Measurements from ENCODE around the gene ARRDC1. TPM values are rescaled to one million over a fixed set of nuclear protein-coding genes. Genes with fewer than 3 reads are reported as not detected.

ARRDC1 gene
- total RNA-seq, 2 donors from 2014 or later = 69.1 to 97.2 TPM

DNA sequence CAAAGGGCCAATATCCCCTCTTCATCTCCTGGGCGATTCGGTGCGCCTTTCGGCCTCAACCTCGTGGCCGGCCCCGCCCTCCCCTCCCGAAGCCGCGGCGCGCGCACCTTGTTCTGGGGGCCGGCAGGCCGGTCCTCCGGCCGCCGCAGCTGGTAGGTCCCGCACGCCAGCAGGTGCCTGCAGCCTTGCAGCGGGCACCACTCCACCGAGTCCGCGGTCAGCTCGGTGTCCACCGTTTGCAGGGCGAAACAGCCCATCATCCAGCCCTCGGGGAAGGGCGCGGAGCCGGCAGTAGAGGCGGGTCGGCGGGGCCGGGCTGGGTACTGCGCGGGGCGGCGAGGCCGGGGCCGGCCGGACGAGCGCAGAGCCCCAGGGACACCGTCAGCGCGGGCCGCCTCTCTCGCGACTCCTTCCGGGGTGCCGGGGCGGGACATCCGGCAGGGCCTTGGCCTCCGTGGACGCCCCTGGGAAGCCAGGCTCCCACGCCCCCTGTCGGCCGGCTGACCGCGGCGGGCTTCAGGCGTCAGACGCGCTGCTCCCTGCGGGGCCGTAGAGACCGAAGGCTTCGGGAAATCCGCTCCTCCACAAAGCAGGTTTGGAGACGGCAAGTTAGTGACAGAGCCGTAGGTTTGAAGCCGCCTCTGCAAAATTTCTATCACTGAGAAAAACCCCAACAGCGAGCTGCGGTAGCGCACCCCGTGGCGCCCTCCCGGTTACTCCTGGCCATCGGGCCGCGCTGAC, 26.8 kb upstream of the ARRDC1 start, which contains the start of gene DPH7:
TSS of gene DPH7 (minus strand) at position 408 of the 741 bp plus-strand sequence. CDS start at position 260, 148 bp downstream.
- peak; percentile 99 for DNase-seq
- H3K4me1 ChIP-seq = no peaks in the 10 kb centered on the region
- H3K36me3 ChIP-seq = no peaks in the 10 kb centered on the region

DNA sequence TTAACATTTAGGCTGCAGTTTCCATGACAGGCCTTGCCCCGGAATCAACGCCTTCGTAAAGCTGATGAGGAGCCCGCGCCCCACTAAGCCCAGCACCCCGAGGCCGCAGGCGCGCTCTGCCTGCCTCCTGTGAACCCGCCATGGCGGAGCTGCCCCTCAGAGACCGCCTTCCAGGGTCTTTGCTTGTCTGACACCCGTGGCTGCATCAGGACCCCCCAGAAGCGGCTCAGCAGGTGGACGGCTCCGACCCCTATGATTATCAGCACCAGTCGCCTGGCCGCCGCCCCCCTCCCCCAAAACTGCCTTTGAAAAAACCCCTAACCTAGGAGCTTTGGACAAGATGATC, 26.3 kb upstream of the ARRDC1 start:
- Histone ChIP-seq H3K4me1 (no peaks in the 10 kb centered on the region), H3K27me3 (no peaks in the 10 kb centered on the region), H3K27ac (no peak overlapping the region), H3K9me3 (no peaks in the 10 kb centered on the region), H3K9ac (ENCODE audit: low read depth in 2 of 2, low read length in 2 of 2) (peak overlapping the region; percentile 58 to 81), H3K4me3 (peak overlapping the region; percentile 96), H3K36me3 (no peaks in the 10 kb centered on the region)
- DNase-seq = no peak
- TF ChIP-seq, protein P1, sequence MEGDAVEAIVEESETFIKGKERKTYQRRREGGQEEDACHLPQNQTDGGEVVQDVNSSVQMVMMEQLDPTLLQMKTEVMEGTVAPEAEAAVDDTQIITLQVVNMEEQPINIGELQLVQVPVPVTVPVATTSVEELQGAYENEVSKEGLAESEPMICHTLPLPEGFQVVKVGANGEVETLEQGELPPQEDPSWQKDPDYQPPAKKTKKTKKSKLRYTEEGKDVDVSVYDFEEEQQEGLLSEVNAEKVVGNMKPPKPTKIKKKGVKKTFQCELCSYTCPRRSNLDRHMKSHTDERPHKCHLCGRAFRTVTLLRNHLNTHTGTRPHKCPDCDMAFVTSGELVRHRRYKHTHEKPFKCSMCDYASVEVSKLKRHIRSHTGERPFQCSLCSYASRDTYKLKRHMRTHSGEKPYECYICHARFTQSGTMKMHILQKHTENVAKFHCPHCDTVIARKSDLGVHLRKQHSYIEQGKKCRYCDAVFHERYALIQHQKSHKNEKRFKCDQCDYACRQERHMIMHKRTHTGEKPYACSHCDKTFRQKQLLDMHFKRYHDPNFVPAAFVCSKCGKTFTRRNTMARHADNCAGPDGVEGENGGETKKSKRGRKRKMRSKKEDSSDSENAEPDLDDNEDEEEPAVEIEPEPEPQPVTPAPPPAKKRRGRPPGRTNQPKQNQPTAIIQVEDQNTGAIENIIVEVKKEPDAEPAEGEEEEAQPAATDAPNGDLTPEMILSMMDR (IDR thresholded peaks at IDR 0.05) = no peak
- intact Hi-C loops (cut with DNase I) = no loop called here

More for the DNA sequence above, 26.8 kb upstream of the ARRDC1 start, which contains the start of gene DPH7:
- TF ChIP-seq, protein P1 (IDR thresholded peaks at IDR 0.05) = peak; percentile 95
- Histone ChIP-seq H3K9me3 (no peaks in the 10 kb centered on the region), H3K27me3 (no peaks in the 10 kb centered on the region), H3K4me3 (peak within 1 kb of the TSS; percentile 96), H3K27ac (peak within 1 kb of the TSS; percentile 83), H3K9ac (ENCODE audit: low read depth in 2 of 2, low read length in 2 of 2) (peak within 1 kb of the TSS; percentile 63 to 81)
- intact Hi-C loops (cut with DNase I) = no loop called here

DNA sequence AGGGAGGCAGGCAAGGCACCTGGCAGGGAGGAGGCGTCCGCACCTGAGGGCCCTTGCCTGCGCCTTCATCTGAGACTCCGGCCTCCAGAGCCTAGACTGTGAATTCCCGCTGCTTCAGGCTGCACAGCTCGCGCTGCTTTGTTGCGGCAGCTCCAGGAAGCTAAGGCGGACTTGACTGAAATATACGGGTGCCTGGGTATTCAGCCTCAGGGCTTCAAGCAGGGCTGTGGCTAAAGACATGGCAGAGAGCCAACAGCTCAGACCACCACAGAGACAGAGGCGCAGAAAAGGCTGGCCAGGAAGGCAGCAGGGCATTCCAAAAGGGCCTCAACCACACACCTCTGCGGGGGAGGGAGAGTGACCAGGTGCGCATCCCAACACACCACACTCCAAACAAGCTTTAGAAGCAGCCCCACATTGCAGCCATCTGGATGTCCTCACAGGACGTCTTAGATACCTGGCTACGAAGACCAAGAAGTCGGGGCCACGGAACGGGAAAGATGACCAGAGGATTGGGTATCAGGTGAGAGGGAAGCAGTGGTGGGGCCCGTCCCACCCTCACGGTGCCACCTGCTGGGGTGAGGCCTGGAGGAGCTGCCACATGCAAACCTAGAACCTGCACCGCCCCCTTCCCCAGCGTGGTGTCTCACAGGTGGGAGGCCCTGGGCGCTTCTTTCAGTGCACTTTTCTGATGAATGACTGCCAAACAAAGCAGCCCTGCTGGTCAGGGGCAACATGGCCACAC, 25.1 kb upstream of the ARRDC1 start:
- TF ChIP-seq, protein P1 (IDR thresholded peaks at IDR 0.05) = no peak
- Histone ChIP-seq H3K27ac (no peak overlapping the region), H3K9ac (ENCODE audit: low read depth in 2 of 2, low read length in 2 of 2) (no peak overlapping the region), H3K36me3 (no peaks in the 10 kb centered on the region), H3K27me3 (no peaks in the 10 kb centered on the region), H3K4me1 (no peaks in the 10 kb centered on the region), H3K4me3 (no peak overlapping the region), H3K9me3 (no peaks in the 10 kb centered on the region)
- DNase-seq = no peak
- intact Hi-C loops (cut with DNase I) = no loop called here

DNA sequence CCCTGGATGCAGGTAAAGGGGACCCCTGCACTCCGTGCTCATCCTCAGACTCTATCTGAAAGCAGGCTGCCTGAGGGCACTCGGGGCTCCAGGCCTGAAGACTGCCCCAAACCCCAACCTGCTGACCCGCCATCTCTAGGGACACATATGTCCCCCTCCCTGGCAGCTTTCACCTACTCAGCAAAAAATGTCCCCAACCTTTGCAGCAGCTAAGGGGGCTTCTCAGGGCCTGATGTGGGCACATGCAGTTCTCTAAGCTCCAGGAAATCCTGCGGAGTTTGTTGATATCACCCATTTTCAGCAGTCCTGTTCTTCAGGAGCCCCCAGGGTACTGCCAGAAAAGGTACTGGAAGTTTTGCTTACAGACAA, 24.5 kb upstream of the ARRDC1 start:
- H3K36me3 ChIP-seq = no peaks in the 10 kb centered on the region
- no peak overlapping the region for H3K27ac ChIP-seq
- no peak overlapping the region for H3K9ac ChIP-seq (ENCODE audit: low read depth in 2 of 2, low read length in 2 of 2)
- DNase-seq = no peak
- no peak overlapping the region for H3K4me3 ChIP-seq
- H3K27me3 ChIP-seq = no peaks in the 10 kb centered on the region
- H3K4me1 ChIP-seq = no peaks in the 10 kb centered on the region
- intact Hi-C loops (cut with DNase I) = no loop called here
- H3K9me3 ChIP-seq = no peaks in the 10 kb centered on the region
- TF ChIP-seq, protein P1 (IDR thresholded peaks at IDR 0.05) = no peak

DNA sequence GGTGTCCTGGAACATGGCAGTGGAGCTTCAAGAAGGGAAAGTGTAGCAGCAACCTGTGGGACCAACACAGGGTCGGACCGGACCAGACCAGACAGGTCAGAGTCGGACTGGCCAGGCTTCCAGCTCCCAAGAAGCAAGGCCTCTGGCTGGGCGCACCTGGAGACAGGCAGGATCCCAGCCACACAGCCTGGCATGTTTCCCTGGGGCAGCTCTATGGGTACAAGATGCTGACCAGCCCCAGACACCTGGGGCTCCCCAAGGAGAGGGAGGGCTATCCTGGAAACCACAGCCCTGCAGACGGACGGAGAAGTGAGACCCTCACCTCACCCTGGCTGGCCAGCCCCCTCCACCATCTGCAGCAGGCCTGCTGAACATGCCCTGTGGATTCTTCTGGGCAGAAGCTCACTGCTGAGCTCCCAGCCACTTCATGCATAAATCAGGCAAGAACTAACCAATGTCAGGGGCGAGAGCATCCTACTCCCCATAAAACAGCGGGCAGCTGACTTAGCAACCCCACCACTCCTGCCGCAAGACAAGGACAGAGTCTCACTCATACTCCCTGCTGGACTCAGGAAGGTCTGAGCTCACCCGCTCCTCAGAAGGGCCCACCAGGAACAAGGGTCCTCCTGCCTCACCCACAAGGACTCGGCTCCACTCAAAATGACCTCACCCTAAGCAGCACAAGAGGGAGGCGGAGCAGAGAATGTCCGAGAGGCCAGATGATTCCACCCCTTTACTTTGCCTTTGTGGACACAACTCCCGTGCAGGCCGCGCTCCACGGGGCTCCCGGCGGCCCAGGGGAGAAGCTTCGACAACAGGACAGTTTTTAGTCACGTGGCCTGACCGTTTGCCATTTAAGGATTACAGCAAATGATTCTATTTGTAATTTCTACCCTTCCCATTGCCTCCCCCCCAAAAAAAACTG, 23.9 kb upstream of the ARRDC1 start:
- no peaks in the 10 kb centered on the region for H3K36me3 ChIP-seq
- no peak overlapping the region for H3K4me3 ChIP-seq

More for the DNA sequence above, 23.9 kb upstream of the ARRDC1 start:
- TF ChIP-seq, protein P1 (IDR thresholded peaks at IDR 0.05) = no peak
- no peak overlapping the region for H3K9ac ChIP-seq (ENCODE audit: low read depth in 2 of 2, low read length in 2 of 2)
- H3K27me3 ChIP-seq = no peaks in the 10 kb centered on the region
- no peak for DNase-seq
- no peak overlapping the region for H3K27ac ChIP-seq
- H3K4me1 ChIP-seq = no peaks in the 10 kb centered on the region
- no peaks in the 10 kb centered on the region for H3K9me3 ChIP-seq
- intact Hi-C loops (cut with DNase I) = no loop called here

Data from colonic mucosa (tissue), 4 donors.